Raji (cell line): ENCODE results near the gene CHMP5.
A peak's percentile ranks its signal among the peaks of the same experiment; 100 is the strongest.

Experiments used
- POLR2A ChIP-seq: IDR thresholded peaks from 2 replicates; pipeline ENCODE4 v1.6.1; 2011; ENCODE audit warnings: low read depth, low read length, control low read depth; ENCODE audit not compliant: insufficient read depth

The CHMP5 gene

DNA sequence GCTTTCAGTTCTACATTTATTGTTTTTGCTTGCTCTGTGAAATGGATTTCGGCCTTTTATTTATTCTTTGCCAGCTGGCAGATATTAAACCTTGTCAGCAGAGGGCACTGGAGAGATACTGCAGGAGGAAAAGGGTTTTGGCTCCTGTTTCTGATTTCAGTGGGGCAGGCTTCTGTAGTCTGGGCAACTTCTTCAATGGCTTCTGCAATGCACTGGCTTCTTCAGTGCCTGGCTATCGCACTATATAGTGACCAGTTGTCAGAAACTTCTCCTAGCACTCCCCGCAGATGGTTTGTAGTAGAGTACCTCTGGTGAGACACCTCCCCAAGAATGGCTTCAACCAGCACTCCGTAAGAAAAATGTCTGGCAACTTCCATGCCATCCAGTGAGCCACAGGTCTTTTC lies 22.2 kb downstream of the CHMP5 start:
- TF ChIP-seq POLR2A: no peak

DNA sequence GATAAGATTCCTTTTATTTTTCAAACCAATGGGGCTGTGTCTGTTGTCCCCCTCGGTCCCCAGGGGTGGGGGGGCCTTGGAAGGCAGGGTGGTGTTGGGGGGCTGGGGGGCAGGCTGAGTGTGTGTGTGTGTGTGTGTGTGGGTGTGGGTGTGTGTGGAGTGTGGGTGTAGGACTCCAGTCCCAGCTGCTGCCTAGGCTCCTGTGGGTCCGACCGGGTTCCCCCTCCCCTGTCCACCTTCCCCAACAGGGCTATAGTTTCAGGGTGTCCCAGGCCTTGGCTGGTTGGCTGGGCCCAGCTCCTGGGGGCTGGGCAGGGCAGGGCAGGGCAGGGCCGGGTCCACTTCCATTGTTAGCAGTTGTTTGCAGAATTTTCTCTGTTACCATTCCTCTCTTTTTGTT lies 23.4 kb downstream of the CHMP5 start:
- TF ChIP-seq POLR2A: no peak

DNA sequence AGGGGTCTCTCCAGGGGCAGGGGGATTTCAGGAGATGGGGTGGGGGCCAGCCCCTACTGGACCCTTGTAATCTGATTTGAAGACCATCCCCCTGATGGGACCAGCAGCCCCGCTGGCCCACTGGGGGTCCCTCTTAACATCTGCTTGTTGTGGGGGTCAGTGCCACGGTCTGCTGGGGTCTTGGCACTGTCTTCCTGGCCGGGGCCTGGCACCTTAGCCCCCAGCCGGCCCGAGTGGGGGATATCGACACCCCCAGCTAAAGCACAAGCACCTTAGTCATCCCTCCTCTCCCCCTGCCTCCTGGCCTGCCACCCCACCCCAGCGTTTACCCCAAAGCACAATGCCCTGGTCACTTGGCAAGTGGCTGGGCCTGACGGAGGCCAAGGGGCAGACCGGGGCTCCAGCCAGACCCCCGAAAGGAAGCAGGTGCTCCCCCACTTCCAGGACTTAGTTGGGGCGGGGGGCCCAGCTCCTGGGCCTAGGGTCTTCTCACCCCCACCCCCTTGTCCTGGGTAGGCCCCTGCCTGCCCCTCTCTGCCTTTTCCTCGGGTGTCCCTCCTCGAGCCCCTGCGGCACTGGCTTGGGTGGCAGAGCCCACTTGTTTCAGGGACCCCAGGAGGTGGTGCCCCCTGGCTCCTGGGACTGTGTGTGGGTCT lies 24.1 kb downstream of the CHMP5 start:
- no peak for TF ChIP-seq POLR2A

DNA sequence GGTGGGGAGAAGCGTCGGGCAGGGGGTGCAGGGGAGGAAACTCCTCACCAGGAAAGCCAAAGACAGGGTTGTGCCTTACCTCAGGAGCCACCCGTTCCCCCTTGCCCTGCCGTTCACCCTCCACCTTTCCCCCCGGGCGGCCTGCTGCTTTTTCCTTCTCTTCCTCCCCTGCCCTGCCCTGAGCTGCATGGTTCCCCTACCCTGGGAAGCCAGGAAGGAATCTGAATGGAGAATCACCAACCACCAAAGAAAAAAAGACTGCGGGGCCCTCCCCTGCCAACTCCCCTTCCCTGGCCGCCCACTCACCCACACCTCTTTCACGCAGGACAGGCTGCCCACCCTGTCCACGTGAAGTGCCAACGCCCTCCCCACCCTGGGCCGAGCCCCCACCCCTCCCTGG lies 24.6 kb downstream of the CHMP5 start:
- no peak for TF ChIP-seq POLR2A

DNA sequence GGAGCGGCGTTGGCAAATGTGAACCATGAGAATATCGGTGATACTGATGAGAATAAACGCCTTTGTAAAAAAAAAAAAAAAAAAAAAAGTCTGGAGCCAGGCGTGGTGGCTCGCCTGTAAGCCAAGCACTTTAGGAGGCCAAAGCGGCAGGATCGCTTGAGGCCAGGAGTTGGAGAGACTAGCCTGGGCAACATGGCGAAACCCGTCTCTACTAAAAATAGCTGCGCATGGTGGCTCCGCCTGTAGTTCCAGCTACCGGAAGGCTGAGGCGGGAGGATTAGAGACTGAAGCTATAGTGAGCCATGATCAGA lies 25.0 kb downstream of the CHMP5 start:
- TF ChIP-seq POLR2A: no peak

DNA sequence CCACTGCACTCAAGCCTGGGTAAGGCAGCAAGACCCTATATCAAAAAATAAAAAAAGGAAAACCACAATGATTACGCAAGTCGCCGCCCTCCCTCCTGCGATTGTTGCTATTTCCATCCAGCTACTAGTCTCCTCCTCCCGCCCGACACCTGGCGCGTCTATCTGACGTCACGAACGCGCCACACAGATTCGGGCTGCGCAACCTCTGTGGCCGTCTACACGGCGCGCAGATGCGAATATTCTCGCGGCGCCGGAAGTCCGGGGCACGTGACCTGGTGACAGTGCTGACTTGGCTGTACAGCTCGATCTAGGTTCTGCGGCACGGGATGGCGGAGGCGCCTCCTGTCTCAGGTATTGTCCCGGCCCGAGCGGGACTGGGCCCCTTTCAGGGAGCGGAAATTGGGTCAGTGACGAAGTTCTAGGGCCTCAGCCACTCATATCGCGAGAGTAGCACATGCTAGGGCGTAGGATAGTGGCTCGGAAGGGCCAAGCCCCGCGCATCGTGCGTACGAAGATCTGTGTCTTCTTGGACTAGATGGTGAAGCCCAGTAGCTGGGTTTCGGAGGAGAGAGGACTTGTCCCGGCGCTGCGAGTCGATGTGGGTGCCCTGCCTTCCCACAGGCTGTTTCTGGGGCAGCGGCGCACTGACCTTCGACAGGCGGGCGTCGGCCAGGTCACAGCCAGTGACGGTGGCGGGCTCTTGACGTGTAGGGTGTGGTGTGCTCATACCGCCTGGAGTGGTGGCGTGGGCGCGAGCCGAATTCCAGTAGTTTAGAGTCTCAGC lies 25.6 kb downstream of the CHMP5 start, which contains the start of gene NFX1:
Gene NFX1 (plus strand): TSS at position 270 of the 784 bp plus-strand sequence. CDS start 57 bp downstream, at position 327.
- peak; percentile 91 for TF ChIP-seq POLR2A

DNA sequence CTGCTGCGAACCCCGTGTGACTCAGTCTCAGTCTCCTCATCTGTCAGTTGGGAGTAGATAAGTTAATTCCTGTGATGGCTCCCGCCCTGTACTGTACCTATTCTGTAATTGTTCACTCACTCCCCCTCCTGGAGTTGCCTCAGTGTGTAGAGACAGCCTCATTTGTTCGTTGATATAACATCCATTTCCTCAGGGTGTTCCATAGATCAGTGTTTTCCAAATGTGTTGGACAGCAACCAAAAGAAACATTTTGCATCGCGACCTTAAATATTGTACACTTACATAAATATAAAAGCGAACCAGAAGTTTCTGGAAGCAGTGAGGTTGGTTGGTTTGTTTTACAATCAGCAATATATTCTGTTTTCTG lies 26.2 kb downstream of the CHMP5 start:
- no peak for TF ChIP-seq POLR2A

DNA sequence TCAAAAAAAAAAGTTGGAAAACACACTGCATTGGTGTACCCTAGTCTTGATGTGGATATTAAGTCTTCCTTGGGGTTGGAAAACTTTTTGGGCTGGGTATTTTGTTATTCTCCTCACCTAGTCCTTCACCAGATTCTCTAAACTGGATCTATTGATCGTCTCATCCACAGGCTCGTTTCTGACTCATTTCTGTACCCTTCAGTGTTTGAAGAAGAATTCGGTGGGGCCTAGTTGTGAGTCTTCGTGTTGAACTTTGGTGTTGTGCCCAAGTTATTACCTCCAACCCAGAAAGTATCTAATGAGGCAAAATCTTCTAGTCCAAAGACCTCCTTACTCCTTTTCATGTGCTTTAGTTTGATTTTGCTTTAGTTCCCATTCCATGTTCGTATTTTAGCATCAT lies 27.1 kb downstream of the CHMP5 start:
- no peak for TF ChIP-seq POLR2A

DNA sequence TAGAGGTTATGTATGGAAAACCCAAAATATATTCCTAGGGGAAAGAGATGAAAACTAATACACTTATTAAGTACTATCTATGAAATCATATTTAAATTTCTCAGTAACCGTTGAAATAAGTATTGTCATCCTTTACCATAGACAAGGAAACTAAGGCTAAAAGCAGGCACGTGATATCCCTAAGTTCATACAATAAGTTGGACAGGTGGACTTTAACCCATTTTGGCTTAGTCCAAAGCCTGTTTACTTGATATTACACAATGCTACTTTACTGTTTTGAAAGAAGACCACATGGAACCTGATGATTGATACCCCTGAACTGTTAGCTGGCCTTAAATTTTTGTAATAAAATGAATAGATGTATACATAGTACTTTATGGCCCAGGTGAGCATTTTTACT lies 28.9 kb downstream of the CHMP5 start:
- TF ChIP-seq POLR2A: no peak

DNA sequence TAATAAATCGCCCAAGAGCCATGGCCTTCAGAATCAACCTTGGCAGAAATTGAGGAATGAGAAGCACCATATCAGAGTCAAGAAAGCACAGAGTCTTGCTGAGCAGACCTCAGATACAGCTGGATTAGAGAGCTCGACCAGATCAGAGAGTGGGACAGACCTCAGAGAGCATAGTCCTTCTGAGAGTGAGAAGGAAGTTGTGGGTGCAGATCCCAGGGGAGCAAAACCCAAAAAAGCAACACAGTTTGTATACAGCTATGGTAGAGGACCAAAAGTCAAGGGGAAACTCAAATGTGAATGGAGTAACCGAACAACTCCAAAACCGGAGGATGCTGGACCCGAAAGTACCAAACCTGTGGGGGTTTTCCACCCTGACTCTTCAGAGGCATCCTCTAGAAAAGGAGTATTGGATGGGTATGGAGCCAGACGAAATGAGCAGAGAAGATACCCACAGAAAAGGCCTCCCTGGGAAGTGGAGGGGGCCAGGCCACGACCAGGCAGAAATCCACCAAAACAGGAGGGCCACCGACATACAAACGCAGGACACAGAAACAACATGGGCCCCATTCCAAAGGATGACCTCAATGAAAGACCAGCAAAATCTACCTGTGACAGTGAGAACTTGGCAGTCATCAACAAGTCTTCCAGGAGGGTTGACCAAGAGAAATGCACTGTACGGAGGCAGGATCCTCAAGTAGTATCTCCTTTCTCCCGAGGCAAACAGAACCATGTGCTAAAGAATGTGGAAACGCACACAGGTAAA lies 30.0 kb downstream of the CHMP5 start:
- no peak for TF ChIP-seq POLR2A

DNA sequence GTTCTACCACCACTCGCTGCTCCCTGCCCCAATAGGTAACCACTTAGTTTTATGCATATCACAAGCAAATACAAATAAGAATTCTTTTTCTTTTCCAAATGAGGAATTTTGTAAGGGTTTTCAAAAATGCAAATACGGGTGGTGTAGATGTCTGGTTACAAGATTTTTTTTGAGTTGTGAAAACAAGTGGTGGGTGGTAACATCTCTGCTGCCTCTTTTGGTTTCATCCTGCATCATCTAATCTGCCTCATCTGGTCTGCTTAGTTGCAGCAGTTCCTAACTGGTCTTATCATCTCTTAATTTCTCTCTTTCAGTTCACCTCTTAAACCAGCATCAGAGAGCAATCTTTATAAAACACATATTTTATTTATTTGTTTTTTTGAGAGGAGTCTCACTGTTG lies 30.7 kb downstream of the CHMP5 start:
- TF ChIP-seq POLR2A: no peak

DNA sequence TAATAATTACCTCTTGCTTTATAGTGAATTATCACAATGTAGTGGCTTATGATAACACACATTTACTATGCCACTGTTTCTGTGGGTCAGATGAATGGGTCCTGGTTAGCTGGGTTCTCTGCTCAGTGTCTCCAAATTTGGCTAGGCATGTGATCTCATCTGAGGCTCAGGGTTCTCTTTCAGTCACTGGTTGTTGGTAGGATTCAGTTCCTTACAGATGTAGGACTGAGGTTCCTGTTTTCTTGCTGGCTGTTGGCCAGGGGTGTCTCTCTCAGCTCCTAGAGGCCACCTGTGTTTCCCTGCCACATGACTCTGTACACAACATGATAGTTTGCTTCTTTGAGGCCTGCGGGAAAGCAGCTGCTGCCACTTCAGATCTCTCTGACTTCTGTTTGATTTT lies 32.6 kb downstream of the CHMP5 start:
- TF ChIP-seq POLR2A: peak; percentile 35; the same call in 1 of the 2 replicates

DNA sequence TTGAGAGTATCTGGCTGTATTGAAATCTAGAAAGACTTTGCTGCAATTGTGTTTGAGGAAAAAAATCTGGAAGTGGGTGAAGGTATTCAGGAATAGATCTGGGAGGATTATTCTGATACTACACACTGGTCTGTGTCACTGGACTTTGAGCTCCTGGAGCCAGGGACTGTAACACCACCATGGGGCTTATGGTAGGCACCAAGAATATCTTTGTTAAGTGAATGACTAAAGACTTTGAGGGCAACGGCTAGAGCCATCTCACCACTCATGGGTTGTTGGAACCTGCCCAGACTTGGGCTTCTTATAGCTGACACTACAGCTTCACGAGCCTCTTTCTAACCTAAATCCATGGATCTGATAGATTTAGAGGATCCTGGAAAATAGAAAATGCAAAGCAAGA lies 35.7 kb downstream of the CHMP5 start:
- TF ChIP-seq POLR2A: no peak

DNA sequence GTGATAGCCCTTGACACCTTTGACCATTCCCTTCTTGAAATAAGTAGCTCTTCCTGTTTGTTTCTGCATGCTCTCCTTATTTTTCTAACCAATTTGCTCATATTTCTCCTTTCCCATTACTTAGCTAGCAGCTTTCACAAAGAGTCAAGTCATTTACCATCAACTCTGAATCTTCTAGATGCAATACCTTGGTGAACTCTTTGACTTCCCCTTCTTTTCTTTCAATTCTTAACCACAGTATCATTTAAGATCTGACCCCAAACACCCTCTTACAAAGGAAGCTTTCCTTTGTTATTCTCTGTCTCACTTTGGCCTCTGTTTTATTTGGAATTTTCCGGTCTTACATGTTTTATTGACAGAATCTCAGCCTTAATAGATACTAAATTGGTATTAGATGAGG lies 39.5 kb downstream of the CHMP5 start:
- TF ChIP-seq POLR2A: no peak

DNA sequence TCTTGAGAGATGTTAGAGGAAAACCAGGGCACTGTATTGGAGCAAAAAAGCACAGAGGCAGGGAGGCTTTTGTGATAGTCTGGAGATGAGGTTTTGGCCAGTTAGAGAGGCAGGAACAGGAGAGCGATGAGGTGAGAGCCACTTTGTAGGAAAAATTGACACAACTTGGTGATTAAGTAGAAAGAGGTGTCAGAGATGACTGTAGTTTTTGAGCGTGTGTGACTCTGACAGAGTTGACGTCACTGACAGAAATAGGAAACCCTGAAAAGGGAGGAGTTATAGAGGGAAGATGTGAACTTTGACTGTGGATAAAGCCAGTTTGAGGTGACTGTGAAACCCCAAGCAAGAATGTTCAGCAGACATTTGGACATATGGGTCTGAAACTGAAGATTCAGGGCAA lies 41.2 kb downstream of the CHMP5 start:
- TF ChIP-seq POLR2A: no peak

DNA sequence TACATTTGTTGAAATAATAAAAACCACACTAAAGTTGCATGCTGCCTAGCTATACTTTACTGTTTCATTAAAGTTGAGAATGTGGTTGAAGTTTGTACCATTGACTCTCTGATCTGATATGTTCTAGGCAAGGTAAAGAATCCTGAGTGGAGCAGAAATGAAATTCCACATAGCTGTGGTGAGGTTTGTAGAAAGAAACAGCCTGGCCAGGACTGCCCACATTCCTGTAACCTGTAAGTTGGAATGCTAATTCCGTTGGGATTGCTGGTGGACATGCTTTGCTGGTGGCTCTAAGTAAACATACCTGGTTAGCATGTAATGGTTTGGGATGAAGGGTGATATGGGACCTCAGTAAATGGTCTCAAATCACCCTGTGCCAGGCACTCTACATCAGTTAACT lies 42.2 kb downstream of the CHMP5 start:
- no peak for TF ChIP-seq POLR2A
